HFF-Myc (cell line): ENCODE measurements around the gene KREMEN2.
"Not testable (repeated sequence)": the region's sequence is repeated elsewhere in the genome, so short reads cannot be mapped to it uniquely, and the experiment has no call there.

Experiments used
- DNase-seq: peaks from one replicate; pipeline ENCODE4 v3.0.0-alpha.2; 2011; ENCODE audit warnings: low read depth; ENCODE audit errors: extremely low read depth
- H3K4me3 ChIP-seq: replicated peaks from 2 replicates; pipeline ENCODE4 v1.5.1; 2011; ENCODE audit warnings: low read depth, mild to moderate bottlenecking, control low read depth, low read length
- TF ChIP-seq, protein P1 (sequence below): IDR thresholded peaks from 2 replicates; pipeline ENCODE4 v1.5.1; 2012; ENCODE audit warnings: mild to moderate bottlenecking, low read depth, low read length, control low read depth; ENCODE audit errors: missing control alignments

Gene KREMEN2

DNA sequence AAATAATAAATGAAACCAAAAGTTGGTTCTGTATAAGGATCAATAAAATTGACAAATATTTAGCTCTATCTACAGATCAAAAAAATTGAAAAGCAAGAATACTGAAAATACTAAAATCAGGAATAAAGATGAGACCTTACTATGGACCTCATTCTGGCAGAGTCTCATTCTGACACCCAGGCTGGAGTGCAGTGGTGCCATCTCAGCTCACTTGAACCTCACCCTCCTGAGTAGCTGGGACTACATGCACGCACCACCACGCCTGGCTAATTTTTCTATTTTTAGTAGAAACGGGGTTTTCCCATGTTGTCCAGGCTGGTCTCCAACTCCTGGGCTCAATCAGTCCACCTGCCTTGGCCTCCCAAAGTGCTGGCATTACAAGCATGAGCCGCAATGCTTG is 22.0 kb upstream of the KREMEN2 start:
- no peak overlapping the region for H3K4me3 ChIP-seq
- TF ChIP-seq, protein P1, sequence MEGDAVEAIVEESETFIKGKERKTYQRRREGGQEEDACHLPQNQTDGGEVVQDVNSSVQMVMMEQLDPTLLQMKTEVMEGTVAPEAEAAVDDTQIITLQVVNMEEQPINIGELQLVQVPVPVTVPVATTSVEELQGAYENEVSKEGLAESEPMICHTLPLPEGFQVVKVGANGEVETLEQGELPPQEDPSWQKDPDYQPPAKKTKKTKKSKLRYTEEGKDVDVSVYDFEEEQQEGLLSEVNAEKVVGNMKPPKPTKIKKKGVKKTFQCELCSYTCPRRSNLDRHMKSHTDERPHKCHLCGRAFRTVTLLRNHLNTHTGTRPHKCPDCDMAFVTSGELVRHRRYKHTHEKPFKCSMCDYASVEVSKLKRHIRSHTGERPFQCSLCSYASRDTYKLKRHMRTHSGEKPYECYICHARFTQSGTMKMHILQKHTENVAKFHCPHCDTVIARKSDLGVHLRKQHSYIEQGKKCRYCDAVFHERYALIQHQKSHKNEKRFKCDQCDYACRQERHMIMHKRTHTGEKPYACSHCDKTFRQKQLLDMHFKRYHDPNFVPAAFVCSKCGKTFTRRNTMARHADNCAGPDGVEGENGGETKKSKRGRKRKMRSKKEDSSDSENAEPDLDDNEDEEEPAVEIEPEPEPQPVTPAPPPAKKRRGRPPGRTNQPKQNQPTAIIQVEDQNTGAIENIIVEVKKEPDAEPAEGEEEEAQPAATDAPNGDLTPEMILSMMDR = no peak
- DNase-seq = no peak

DNA sequence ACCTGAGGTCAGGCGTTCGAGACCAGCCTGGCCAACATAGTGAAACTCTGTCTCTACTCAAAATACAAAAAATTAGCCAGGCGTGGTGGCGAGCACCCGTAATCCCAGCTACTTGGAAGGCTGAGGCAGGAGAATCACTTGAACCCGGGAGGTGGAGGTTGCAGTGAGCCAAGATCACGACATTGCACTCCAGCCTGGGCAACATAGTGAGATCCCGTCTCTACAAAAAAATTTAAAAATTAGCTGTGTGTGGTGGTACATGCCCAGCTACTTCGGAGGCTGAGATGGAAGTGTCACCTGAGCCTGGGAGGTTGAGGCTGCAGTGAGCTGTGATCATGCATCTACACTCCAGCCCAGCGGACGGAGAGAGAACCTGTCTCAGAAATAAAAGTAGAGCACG is 20.4 kb upstream of the KREMEN2 start:
- DNase-seq, H3K4me3 ChIP-seq: not testable (repeated sequence)

DNA sequence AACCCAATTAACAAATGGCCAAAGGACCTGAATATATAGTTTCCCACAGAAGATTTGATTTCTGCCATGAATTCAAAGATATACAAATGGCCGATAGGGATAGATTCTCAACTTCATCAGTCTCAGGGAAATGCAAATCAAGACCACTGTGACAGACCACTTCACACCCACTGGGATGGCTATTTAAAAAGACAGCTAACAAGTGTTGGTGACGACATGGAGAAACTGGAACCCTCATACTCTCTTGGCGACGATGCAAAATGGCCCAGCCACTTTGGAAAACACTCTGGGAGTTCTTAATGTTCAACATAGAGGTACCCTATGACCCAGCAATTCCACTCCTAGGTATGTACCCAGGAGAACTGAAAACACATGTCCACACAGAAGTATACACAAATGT is 17.4 kb upstream of the KREMEN2 start:
- H3K4me3 ChIP-seq = no peak overlapping the region
- DNase-seq = no peak
- TF ChIP-seq, protein P1 = no peak

DNA sequence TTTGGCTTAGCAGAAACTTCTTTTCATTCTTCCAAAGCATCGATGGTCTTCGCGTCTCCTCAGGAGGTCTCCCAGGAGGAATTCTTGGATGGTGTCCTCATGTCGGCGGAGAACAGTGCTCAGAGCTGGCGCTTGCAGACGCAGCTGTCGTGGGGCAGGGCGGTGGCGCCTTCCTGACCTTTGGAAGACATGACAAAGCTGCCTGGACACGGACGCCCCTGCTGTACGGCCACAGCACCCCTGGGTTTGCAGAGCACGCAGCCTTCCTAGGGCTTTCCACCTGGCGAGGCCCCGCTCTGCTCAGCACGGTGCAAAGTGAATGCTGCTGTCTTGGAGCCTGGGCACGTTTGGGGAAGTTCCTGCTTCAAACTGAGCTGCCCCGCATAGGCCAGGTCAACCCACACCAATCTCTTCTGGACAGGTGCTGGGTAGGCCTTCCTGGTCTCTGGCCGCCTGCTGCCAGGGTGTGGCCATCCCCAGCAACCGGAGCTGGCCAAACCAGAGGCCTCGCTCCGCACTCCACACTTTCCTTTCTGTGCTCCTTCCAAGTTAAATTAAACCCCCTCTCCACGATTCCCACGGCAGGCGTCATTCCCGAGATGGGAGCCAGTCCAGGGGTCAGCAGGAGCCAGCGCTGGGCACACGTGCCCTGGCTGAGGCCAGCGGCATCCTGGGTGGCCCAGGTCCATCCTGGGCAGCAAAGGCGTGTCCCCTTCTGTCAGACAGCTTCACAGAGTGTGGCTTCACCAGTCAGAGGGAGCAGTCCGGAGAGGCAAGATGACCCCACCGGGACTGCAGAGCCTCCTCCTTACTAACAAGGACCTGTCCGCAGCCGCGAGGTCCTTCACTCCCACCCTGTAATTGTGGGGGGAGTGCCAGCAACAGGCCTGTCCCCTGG is 15.0 kb upstream of the KREMEN2 start:
- TF ChIP-seq, protein P1 = no peak
- DNase-seq = no peak
- H3K4me3 ChIP-seq = no peak overlapping the region

DNA sequence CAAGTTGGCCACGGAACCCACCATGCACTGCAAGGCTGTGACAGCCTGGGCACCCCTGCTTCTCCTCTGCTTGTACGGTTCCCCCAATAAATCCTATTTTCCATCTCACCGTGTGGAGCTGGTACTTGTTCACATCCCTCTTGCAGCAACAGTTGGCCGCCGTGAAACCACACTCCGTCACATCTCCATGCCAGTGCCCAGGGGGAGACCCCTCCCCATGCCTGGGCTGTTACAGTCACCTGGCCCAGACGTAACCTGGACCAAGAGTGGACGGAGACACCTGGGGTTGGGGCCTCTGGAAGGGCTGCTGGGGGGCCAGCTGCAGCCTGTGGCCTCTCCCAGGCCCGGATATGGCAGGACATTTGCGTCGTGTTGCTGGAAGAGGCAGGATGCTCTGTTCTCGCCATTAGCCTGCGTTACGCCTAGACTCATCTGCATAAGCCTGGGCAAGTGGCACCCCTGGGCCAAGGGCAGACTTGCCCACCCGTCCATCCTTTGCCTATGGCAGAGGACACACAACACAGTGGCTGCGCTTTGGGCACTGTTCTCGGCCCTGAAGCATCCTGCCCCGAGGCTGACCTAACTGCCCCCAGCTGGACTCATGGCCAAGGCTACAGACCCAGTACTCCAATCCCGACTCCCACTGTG is 14.2 kb upstream of the KREMEN2 start:
- no peak overlapping the region for H3K4me3 ChIP-seq
- TF ChIP-seq, protein P1 = no peak
- DNase-seq = no peak

DNA sequence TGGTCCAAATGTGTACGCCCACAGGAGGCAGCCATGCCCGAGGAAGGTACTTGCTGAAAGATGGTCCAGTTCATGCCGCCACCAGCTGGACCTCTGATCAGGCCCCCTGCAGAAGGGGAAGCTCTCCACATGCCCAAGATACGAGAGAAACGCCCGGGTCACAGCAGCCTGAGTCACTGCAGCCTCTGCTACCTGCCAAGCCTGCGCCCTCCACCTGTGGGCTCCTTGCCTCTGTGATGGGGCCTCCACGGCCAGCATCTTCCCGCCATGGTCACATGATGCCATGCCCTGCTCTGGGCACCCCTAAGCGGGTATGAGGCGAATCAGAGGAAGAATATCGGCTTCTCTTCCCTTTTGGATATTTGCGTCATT is 13.7 kb upstream of the KREMEN2 start:
- TF ChIP-seq, protein P1 = no peak
- no peak for DNase-seq
- H3K4me3 ChIP-seq = no peak overlapping the region

DNA sequence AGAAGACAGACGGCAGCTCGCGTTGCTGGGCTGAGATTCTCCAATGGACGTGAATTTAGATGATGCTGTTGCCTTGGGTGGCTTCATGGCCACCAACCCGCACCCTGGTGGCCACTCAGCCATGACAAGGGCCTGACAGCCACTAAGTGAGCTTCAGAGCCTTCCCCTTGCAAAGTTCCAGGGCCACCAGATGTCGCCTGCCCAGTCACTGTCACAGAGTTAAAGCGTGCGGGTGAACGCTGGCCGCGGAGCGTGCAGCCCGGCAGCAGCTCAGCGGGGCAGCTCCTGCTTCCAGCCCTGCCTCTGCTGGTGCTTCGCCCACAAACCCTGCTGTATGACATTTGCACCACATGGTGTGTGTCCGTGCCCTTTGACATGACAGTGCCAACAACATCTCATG is 13.3 kb upstream of the KREMEN2 start:
- H3K4me3 ChIP-seq = no peak overlapping the region
- no peak for DNase-seq
- TF ChIP-seq, protein P1 = no peak
